HepG2 (cell line): ENCODE results near the gene DLST. TPM values are rescaled to one million over a fixed set of nuclear protein-coding genes. Genes with fewer than 3 reads are reported as not detected.

ENCODE experiments used
- ATAC-seq: fragments of 200-7000 bp; cut with Tn5 transposase; 3 replicates; pipeline ENCODE4 v1.9.1; 2020; ENCODE audit warnings: mild to moderate bottlenecking, moderate library complexity
- BruUV-seq: library from RNA; stranded (reverse); fragments of 400-500 nt; replicated peaks from 2 replicates; lab custom pipeline; 2021; lab: Mats Ljungman, UMichigan
- CTCF ChIA-PET: fragments of 300-600 bp; formaldehyde crosslinking; extraction: SDS; loops from one replicate; lab custom pipeline; 2021; ENCODE audit warnings: low total read pairs, inconsistent platforms, low intra/inter-chr PET ratio; lab: Yijun Ruan, JAX
- POLR2A ChIA-PET: fragments of 350-600 bp; sonication (Branson Sonifier 250); formaldehyde crosslinking; loops from one replicate; lab custom pipeline; 2020; ENCODE audit warnings: antibody characterized with exemption, inconsistent platforms; lab: Yijun Ruan, JAX
- DNase-seq: peaks from one replicate; pipeline ENCODE4 v3.0.0-alpha.2; 2015; ENCODE audit warnings: low spot score
- FAIRE-seq: peaks from 3 replicates; lab custom pipeline; 2011; peaks lifted over from hg19 to GRCh38; lab: Jason Lieb, UNC
- H2AFZ ChIP-seq: one replicate; pipeline ENCODE4 v1.6.1; 2011; ENCODE audit warnings: low read length, inconsistent platforms
- H3K27ac ChIP-seq: fragments of 300-600 bp; 3 replicates; pipeline ENCODE4 v1.8.0; 2011; ENCODE audit warnings: mixed run types, mild to moderate bottlenecking, mixed read lengths, low read length, inconsistent platforms; ENCODE audit not compliant: insufficient read depth; ENCODE audit errors: extremely low read length
- H3K27me3 ChIP-seq, 2 experiments: fragments of 200-600 bp in 1 of 2; 2 replicates in 1 of 2; 3 replicates in 1 of 2; pipeline versions ENCODE4 v1.6.0 to v1.8.0; 2011; ENCODE audit warnings: low read length in 2 of 2, mild to moderate bottlenecking in 2 of 2, moderate library complexity in 2 of 2, inconsistent platforms in 1 of 2; ENCODE audit not compliant: insufficient read depth in 2 of 2, control insufficient read depth in 1 of 2
- H3K36me3 ChIP-seq, 2 experiments: fragments of 200-600 bp in 1 of 2; replicated peaks in 1 of 2; 2 replicates in 1 of 2; 3 replicates in 1 of 2; pipeline versions ENCODE4 v1.5.1 to v1.8.0; 2011; ENCODE audit warnings: low read length in 2 of 2, inconsistent platforms in 1 of 2; ENCODE audit not compliant: insufficient read depth in 2 of 2, control insufficient read depth in 1 of 2
- H3K4me1 ChIP-seq: 2 replicates; pipeline ENCODE4 v1.5.1; 2012; ENCODE audit warnings: low read length, inconsistent platforms; ENCODE audit not compliant: insufficient read depth
- H3K4me2 ChIP-seq: 2 replicates; pipeline ENCODE4 v1.6.0; 2011; ENCODE audit warnings: low read depth, low read length, inconsistent platforms
- H3K4me3 ChIP-seq, 3 experiments: fragments of 200-600 bp in 1 of 3; sonication (generic), shearing (Covaris generic) in 1 of 3; replicated peaks in 1 of 3; 2 replicates each; pipeline ENCODE4 v1.5.1; 2011 to 2016; ENCODE audit warnings: low read length in 3 of 3, inconsistent platforms in 2 of 3, low read depth in 2 of 3, mild to moderate bottlenecking in 2 of 3, control low read depth in 1 of 3, mixed read lengths in 1 of 3; ENCODE audit not compliant: insufficient read depth in 1 of 3
- H3K79me2 ChIP-seq: one replicate; pipeline ENCODE4 v1.6.1; 2011; ENCODE audit warnings: low read length, inconsistent platforms; ENCODE audit not compliant: insufficient read depth
- H3K9ac ChIP-seq: 2 replicates; pipeline ENCODE4 v1.6.0; 2011; ENCODE audit warnings: mild to moderate bottlenecking, low read depth, low read length, inconsistent platforms; ENCODE audit not compliant: insufficient read depth
- H3K9me3 ChIP-seq: 2 replicates; pipeline ENCODE4 v1.5.1; 2012; ENCODE audit warnings: mild to moderate bottlenecking, low read length
- H4K20me1 ChIP-seq: 2 replicates; pipeline ENCODE4 v1.6.0; 2011; ENCODE audit warnings: inconsistent platforms, mild to moderate bottlenecking, low read length, moderate library complexity; ENCODE audit not compliant: insufficient read depth
- CBX2 ChIP-seq, 2 experiments: fragments of 200-600 bp in 1 of 2; sonication (generic); formaldehyde crosslinking in 1 of 2; IDR thresholded peaks; 2 replicates each; pipeline versions ENCODE4 v1.7.0 to v1.8.1; 2018 to 2022; ENCODE audit warnings: low read depth in 2 of 2, low read length in 1 of 2, mild to moderate bottlenecking in 1 of 2, missing genetic modification reagents in 1 of 2
- HDAC1 ChIP-seq: sonication (generic); formaldehyde crosslinking; IDR thresholded peaks from 2 replicates; pipeline ENCODE4 v1.5.1; 2020; ENCODE audit warnings: mild to moderate bottlenecking, missing genetic modification reagents
- MAX ChIP-seq: IDR thresholded peaks from 2 replicates; pipeline ENCODE4 v1.6.1; 2012; ENCODE audit warnings: inconsistent platforms
- RXRB ChIP-seq: IDR thresholded peaks from 2 replicates; pipeline ENCODE4 v1.6.1; 2016; ENCODE audit warnings: borderline replicate concordance, missing genetic modification reagents, missing compliant biosample characterization
- SMC3 ChIP-seq: IDR thresholded peaks from 2 replicates; pipeline ENCODE4 v1.6.1; 2011; ENCODE audit warnings: low read length, improper control_type of control experiment
- SP4 ChIP-seq: sonication (generic); formaldehyde crosslinking; IDR thresholded peaks from 2 replicates; pipeline ENCODE4 v1.8.1; 2023; ENCODE audit warnings: mild to moderate bottlenecking, missing genetic modification reagents
- TBX2 ChIP-seq: sonication (generic); formaldehyde crosslinking; IDR thresholded peaks from 2 replicates; pipeline ENCODE4 v1.5.0; 2020; ENCODE audit warnings: missing genetic modification reagents, mild to moderate bottlenecking, borderline replicate concordance
- TGIF2 ChIP-seq: IDR thresholded peaks from 2 replicates; pipeline ENCODE4 v1.6.1; 2016; ENCODE audit warnings: control low read depth, missing compliant biosample characterization
- THAP11 ChIP-seq: IDR thresholded peaks from 2 replicates; pipeline ENCODE4 v1.6.1; 2016; ENCODE audit warnings: missing biosample characterization, missing genetic modification reagents
- THRA ChIP-seq: sonication (generic); formaldehyde crosslinking; IDR thresholded peaks from 2 replicates; pipeline ENCODE4 v1.4.0; 2020; ENCODE audit warnings: missing genetic modification reagents, borderline replicate concordance
- ZFP91 ChIP-seq: sonication (generic); formaldehyde crosslinking; IDR thresholded peaks from 2 replicates; pipeline ENCODE4 v1.9.0; 2022; ENCODE audit warnings: missing genetic modification reagents, mild to moderate bottlenecking, borderline replicate concordance
- ZFX ChIP-seq: sonication (generic); formaldehyde crosslinking; IDR thresholded peaks from 2 replicates; pipeline ENCODE4 v1.4.0; 2020; ENCODE audit warnings: mild to moderate bottlenecking, low read depth, missing genetic modification reagents, moderate library complexity
- ZNF501 ChIP-seq: sonication (generic); formaldehyde crosslinking; IDR thresholded peaks from 2 replicates; pipeline ENCODE4 v1.5.1; 2020; ENCODE audit warnings: mild to moderate bottlenecking, moderate library complexity, missing genetic modification reagents
- ZNF598 ChIP-seq: sonication (generic); formaldehyde crosslinking; IDR thresholded peaks from 2 replicates; pipeline ENCODE4 v1.5.1; 2020; ENCODE audit warnings: mild to moderate bottlenecking, missing genetic modification reagents, borderline replicate concordance
- ZNF850 ChIP-seq: sonication (generic); formaldehyde crosslinking; conservative IDR thresholded peaks from 2 replicates; pipeline ENCODE4 v1.9.0; 2021; ENCODE audit warnings: mild to moderate bottlenecking, missing genetic modification reagents
- WGBS: methylation state at CpG from one replicate; pipeline ENCODE4 v1.1.6; 2017; ENCODE audit warnings: low lambda C conversion rate; 5-methylcytosine and 5-hydroxymethylcytosine counted together
- in situ Hi-C: cut with HindIII; loops from 2 replicates; pipeline ENCODE4 v1.10.0; 2017; ENCODE audit warnings: low pct_unique_long_range_greater_than_20kb; ENCODE audit not compliant: extremely low pct_ligation_motif_present
- intact Hi-C: fragments of 100-400 bp; cut with micrococcal nuclease; formaldehyde crosslinking; loops from one replicate; pipeline ENCODE4 v1.10.0; 2022; ENCODE audit not compliant: unreplicated experiment
- polyA plus RNA-seq, 8 experiments: library from polyadenylated mRNA; depleted of rRNA in 3 of 8; stranded (reverse) in 7 of 8; unstranded in 1 of 8; fragments of >200 nt; fragmentation: Illumina TruSeq in 4 of 8; extraction: Trizol in 4 of 8; gene quantifications; 2 replicates each; pipeline versions ENCODE4 v1.2.1 to v1.2.3, GENCODE V29; 2011 to 2016; ENCODE audit warnings: low read depth in 4 of 8, missing spikeins in 1 of 8, mixed read lengths in 1 of 8; ENCODE audit not compliant: insufficient read depth in 1 of 8
- total RNA-seq, 5 experiments: library from RNA; depleted of rRNA; stranded (reverse); fragments of >200 nt; fragmentation: Illumina TruSeq; extraction: Trizol; gene quantifications; 2 replicates each; pipeline ENCODE4 v1.2.3, GENCODE V29; 2016; ENCODE audit warnings: low read depth in 1 of 5
- TF ChIP-seq, protein P1 (sequence below): IDR thresholded peaks from 2 replicates; pipeline ENCODE4 v1.6.1; 2016; ENCODE audit warnings: mild to moderate bottlenecking, missing biosample characterization, missing genetic modification reagents
- TF ChIP-seq, protein P2 (sequence below): sonication (generic); formaldehyde crosslinking; IDR thresholded peaks from 2 replicates; pipeline ENCODE4 v1.5.0; 2020; ENCODE audit warnings: mild to moderate bottlenecking, missing genetic modification reagents, moderate library complexity

DLST gene
- total and polyA plus RNA-seq, 2 of the 13 experiments (the other 11 are each of a cell fraction or from before 2014, with no cell fraction given): 56.5 to 94.3 TPM

DNA sequence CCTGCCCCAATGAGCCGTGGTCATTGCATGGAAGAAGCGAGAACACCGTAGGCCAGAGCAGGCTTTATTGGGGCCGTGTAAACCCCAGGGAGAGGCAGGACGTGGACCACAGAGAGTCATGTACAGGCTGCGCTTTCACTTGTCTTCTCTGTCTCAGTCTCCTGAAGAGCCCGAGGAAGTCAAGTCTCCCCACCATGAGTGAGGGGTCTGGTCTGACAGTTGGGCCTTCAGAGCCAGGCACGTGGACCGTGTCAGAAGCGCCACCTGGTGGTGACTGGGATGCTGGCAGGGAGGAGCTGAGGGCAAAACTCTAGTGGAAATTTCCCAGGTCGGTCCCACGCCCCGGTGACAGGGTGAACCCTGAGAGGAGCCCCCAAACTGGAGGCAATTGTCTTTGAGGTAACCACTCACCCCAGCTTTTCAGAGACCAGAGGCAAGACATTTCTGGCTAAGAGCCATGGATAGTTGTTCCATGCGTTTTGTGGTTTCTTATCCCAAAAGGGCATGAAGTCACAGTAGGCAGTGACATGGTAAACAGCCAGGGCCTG lies 24.0 kb downstream of the DLST start:
- peak; percentile 59 for ATAC-seq
- TF ChIP-seq, protein P1, sequence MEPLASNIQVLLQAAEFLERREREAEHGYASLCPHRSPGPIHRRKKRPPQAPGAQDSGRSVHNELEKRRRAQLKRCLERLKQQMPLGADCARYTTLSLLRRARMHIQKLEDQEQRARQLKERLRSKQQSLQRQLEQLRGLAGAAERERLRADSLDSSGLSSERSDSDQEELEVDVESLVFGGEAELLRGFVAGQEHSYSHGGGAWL (CRISPR knock-in tag): 0 out of 2 replicates have a peak, but pooled peaks have one; percentile 41
- peak; percentile 59; the same call in 1 of the 2 replicates for TF ChIP-seq ZFP91
- TF ChIP-seq THAP11 (CRISPR knock-in tag): 0 out of 2 replicates have a peak, but pooled peaks have one; percentile 36
- 0 out of 2 replicates have a peak, but pooled peaks have one; percentile 46 for TF ChIP-seq HDAC1 (CRISPR knock-in tag)
- peak; percentile 85; the same call in 1 of the 2 replicates for TF ChIP-seq TGIF2 (CRISPR knock-in tag)
- 0 out of 2 replicates have a peak, but pooled peaks have one; percentile 38 for TF ChIP-seq ZNF598 (CRISPR knock-in tag)
- TF ChIP-seq, protein P2, sequence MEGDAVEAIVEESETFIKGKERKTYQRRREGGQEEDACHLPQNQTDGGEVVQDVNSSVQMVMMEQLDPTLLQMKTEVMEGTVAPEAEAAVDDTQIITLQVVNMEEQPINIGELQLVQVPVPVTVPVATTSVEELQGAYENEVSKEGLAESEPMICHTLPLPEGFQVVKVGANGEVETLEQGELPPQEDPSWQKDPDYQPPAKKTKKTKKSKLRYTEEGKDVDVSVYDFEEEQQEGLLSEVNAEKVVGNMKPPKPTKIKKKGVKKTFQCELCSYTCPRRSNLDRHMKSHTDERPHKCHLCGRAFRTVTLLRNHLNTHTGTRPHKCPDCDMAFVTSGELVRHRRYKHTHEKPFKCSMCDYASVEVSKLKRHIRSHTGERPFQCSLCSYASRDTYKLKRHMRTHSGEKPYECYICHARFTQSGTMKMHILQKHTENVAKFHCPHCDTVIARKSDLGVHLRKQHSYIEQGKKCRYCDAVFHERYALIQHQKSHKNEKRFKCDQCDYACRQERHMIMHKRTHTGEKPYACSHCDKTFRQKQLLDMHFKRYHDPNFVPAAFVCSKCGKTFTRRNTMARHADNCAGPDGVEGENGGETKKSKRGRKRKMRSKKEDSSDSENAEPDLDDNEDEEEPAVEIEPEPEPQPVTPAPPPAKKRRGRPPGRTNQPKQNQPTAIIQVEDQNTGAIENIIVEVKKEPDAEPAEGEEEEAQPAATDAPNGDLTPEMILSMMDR (CRISPR knock-in tag): peak; percentile 96
- no peak for TF ChIP-seq ZNF850
- 0 out of 2 replicates have a peak, but pooled peaks have one; percentile 27 for TF ChIP-seq TBX2 (CRISPR knock-in tag)
- 0 out of 2 replicates have a peak, but pooled peaks have one; percentile 32 for TF ChIP-seq RXRB (CRISPR knock-in tag)
- TF ChIP-seq SP4 (CRISPR knock-in tag): peak; percentile 32; the same call in 1 of the 2 replicates
- TF ChIP-seq ZNF501 (CRISPR knock-in tag): 0 out of 2 replicates have a peak, but pooled peaks have one; percentile 45
- TF ChIP-seq MAX: peak; percentile 88
- TF ChIP-seq SMC3: peak; percentile 81
- TF ChIP-seq THRA (CRISPR knock-in tag): 0 out of 2 replicates have a peak, but pooled peaks have one; percentile 47
- TF ChIP-seq CBX2 (IDR thresholded peaks at IDR 0.05; ENCODE audit: low read depth, low read length): no peak
- TF ChIP-seq CBX2 (CRISPR knock-in tag; IDR thresholded peaks at IDR 0.05; ENCODE audit: low read depth): no peak
- TF ChIP-seq ZFX (CRISPR knock-in tag): peak; percentile 71

More for the DNA sequence above, 24.0 kb downstream of the DLST start:
- Histone ChIP-seq H3K36me3 (peaks cover 17 to 29% of the 10 kb centered on the region in 2 experiments), H2AFZ (no peak overlapping the region), H3K4me1 (peaks cover 5% of the 10 kb centered on the region; the same call in 1 of the 2 replicates), H3K27me3 (no peaks in the 10 kb centered on the region), H3K9ac (no peak overlapping the region), H3K4me3 (no peak overlapping the region), H4K20me1 (no peaks in the 10 kb centered on the region), H3K27ac (no peak overlapping the region), H3K79me2 (no peaks in the 10 kb centered on the region), H3K4me2 (no peak overlapping the region), H3K9me3 (no peaks in the 10 kb centered on the region)
- DNase-seq (peak; percentile 36), FAIRE-seq (peak; percentile 47)
- no TSS peak for BruUV-seq
- intact Hi-C loops (loop anchor here (1.0 to 2.0 kb wide), 2 partner anchors 27 to 44 kb away; no protein-coding TSS in a partner anchor), in situ Hi-C loops (loop anchor here (5.0 kb wide), 1 partner anchor 43 kb away; no protein-coding TSS in a partner anchor)
- CTCF ChIA-PET: interaction anchor here (0.6 to 3.9 kb wide), 5 partner anchors 12 to 45 kb away, joined by 3 to 47 read pairs (median 4); no protein-coding TSS in a partner anchor
- POLR2A ChIA-PET: interaction anchor here (0.8 to 2.8 kb wide), 6 partner anchors 12 to 45 kb away, joined by 3 to 24 read pairs (median 4); partner anchors contain the start of genes DLST and RPS6KL1
- 50% methylated on average over 7 of the region's 14 CpGs for WGBS
